Neural progenitor cell (in vitro differentiated cells): ENCODE measurements around the gene SERPINB6. TPM values are rescaled to one million over a fixed set of nuclear protein-coding genes. Genes with fewer than 3 reads are reported as not detected.
"Not testable (repeated sequence)": the region's sequence is repeated elsewhere in the genome, so short reads cannot be mapped to it uniquely, and the experiment has no call there.

ENCODE experiments used
- DNase-seq: peaks from one replicate; pipeline ENCODE4 v3.0.0-alpha.2; 2016; ENCODE audit warnings: low spot score
- H2AFZ ChIP-seq: fragments of 200-600 bp; sonication (generic); replicated peaks from 2 replicates; pipeline ENCODE4 v1.6.1; 2016; ENCODE audit warnings: antibody characterized with exemption
- H3F3A ChIP-seq: fragments of 200-600 bp; sonication (generic); 2 replicates; pipeline ENCODE4 v1.6.1; 2016; ENCODE audit warnings: antibody characterized with exemption, low read depth
- H3K27ac ChIP-seq: fragments of 200-600 bp; sonication (generic); 2 replicates; pipeline ENCODE4 v1.5.1; 2016; ENCODE audit warnings: mild to moderate bottlenecking
- H3K27me3 ChIP-seq: fragments of 200-600 bp; sonication (generic); 2 replicates; pipeline ENCODE4 v1.6.1; 2016; ENCODE audit warnings: mild to moderate bottlenecking, moderate library complexity
- H3K36me3 ChIP-seq: fragments of 200-600 bp; sonication (generic); 2 replicates; pipeline ENCODE4 v1.5.1; 2016
- H3K4me1 ChIP-seq: fragments of 200-600 bp; sonication (generic); 2 replicates; pipeline ENCODE4 v1.6.1; 2016; ENCODE audit warnings: mixed run types
- H3K4me2 ChIP-seq: fragments of 200-600 bp; sonication (generic); 2 replicates; pipeline ENCODE4 v1.6.1; 2016
- H3K4me3 ChIP-seq: fragments of 200-600 bp; sonication (generic); 2 replicates; pipeline ENCODE4 v1.5.1; 2016
- H3K79me2 ChIP-seq: fragments of 200-600 bp; sonication (generic); 2 replicates; pipeline ENCODE4 v1.6.1; 2016; ENCODE audit warnings: low read depth
- H3K9ac ChIP-seq: fragments of 200-600 bp; sonication (generic); 2 replicates; pipeline ENCODE4 v1.6.1; 2016
- H3K9me3 ChIP-seq: fragments of 200-600 bp; sonication (generic); 2 replicates; pipeline ENCODE4 v1.5.1; 2016; ENCODE audit warnings: low read depth
- H4K20me1 ChIP-seq: fragments of 200-600 bp; sonication (generic); 2 replicates; pipeline ENCODE4 v1.6.1; 2016; ENCODE audit warnings: low read depth
- H3K27ac Mint-ChIP-seq: 3 replicates; pipeline ENCODE4 v1.8.0; 2021; ENCODE audit warnings: mixed read lengths
- H3K27me3 Mint-ChIP-seq: 2 replicates; pipeline ENCODE4 v1.8.0; 2022; ENCODE audit warnings: low read depth, mild to moderate bottlenecking, inconsistent platforms, moderate library complexity, mixed read lengths; ENCODE audit not compliant: insufficient read depth
- H3K36me3 Mint-ChIP-seq: 3 replicates; pipeline ENCODE4 v1.8.0; 2021; ENCODE audit warnings: mixed read lengths
- H3K4me1 Mint-ChIP-seq: 3 replicates; pipeline ENCODE4 v1.8.0; 2021; ENCODE audit warnings: mixed read lengths
- H3K4me3 Mint-ChIP-seq: 3 replicates; pipeline ENCODE4 v1.8.0; 2021; ENCODE audit warnings: mild to moderate bottlenecking, moderate library complexity, mixed read lengths
- H3K9me3 Mint-ChIP-seq: 3 replicates; pipeline ENCODE4 v1.8.0; 2020; ENCODE audit warnings: mixed read lengths
- EZH2phosphoT487 ChIP-seq: fragments of 200-600 bp; sonication (generic); IDR thresholded peaks from 2 replicates; pipeline ENCODE4 v1.6.1; 2017; ENCODE audit warnings: antibody characterized with exemption
- total RNA-seq: library from RNA; depleted of rRNA; stranded (reverse); fragments of >200 nt; gene quantifications from 2 replicates; pipeline ENCODE4 v1.2.3, GENCODE V29; 2015; ENCODE audit warnings: low replicate concordance
- TF ChIP-seq, protein P1 (sequence below): fragments of 200-600 bp; sonication (generic); IDR thresholded peaks from 2 replicates; pipeline ENCODE4 v1.5.1; 2017; ENCODE audit warnings: antibody characterized with exemption, mild to moderate bottlenecking

The SERPINB6 gene
- total RNA-seq, 1 donor from 2014 or later: 13.3 TPM

DNA sequence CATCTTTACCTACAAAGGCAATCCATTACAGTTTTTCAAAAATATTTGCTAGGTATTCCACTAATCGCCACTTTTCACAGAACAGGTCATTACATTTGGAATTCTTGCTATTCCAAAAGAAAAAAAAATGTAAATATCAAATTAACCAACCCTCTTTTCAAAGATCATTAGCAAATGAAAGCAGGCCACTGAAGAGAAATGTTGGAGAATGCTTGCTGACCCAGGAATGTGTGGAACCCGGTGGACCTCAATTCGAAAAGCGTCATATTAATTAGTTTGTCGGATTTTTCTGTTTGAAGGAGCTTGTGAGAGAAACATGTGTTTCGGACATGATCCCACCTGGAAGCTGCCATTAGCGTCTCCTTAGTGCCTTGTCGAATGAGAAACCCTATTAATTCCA is 40.3 kb downstream of the SERPINB6 start:
- Histone ChIP-seq H3K27ac (no peak overlapping the region), H3K4me2 (no peak overlapping the region), H3K9ac (no peak overlapping the region), H3F3A (no peaks in the 10 kb centered on the region), H3K4me1 (peaks cover 3% of the 10 kb centered on the region), H4K20me1 (no peaks in the 10 kb centered on the region), H2AFZ (no peak overlapping the region), H3K9me3 (no peaks in the 10 kb centered on the region), H3K79me2 (no peaks in the 10 kb centered on the region), H3K27me3 (no peaks in the 10 kb centered on the region), H3K36me3 (no peaks in the 10 kb centered on the region), H3K4me3 (no peak overlapping the region)
- H3K36me3 Mint-ChIP-seq: peaks cover 4% of the 10 kb centered on the region
- DNase-seq: no peak
- no peak overlapping the region for H3K4me3 Mint-ChIP-seq
- H3K27me3 Mint-ChIP-seq: no peaks in the 10 kb centered on the region
- peaks cover 30% of the 10 kb centered on the region for H3K4me1 Mint-ChIP-seq
- peaks cover 4% of the 10 kb centered on the region for H3K9me3 Mint-ChIP-seq
- H3K27ac Mint-ChIP-seq: no peak overlapping the region
- no peak for TF ChIP-seq EZH2phosphoT487

DNA sequence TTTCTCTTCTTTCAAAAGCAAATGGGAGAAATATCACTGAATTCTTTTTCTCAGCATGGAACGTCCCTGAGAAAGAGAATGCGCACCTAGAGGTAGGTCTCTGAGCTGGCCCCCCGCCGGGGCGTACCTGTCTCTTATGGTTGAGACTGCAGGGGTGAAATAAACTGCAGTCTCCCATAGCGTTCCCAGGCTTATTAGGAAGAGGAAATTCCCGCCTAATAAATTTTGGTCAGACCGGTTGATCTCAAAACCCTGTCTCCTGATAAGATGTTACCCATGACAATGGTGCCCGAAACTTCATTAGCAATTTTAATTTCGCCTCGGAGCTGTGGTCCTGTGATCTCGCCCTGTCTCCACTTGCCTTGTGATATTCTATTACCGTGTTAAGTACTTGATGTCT is 43.4 kb downstream of the SERPINB6 start:
- not testable (repeated sequence) for H3K4me3 Mint-ChIP-seq, H3K9me3 ChIP-seq, H3K27me3 Mint-ChIP-seq, H4K20me1 ChIP-seq, H3K27me3 ChIP-seq, H3K9ac ChIP-seq, H3K4me2 ChIP-seq, H3K36me3 Mint-ChIP-seq, H3K36me3 ChIP-seq, DNase-seq, H3K4me3 ChIP-seq, H3K27ac ChIP-seq, H3K9me3 Mint-ChIP-seq, H3K79me2 ChIP-seq, H3K27ac Mint-ChIP-seq, H2AFZ ChIP-seq
- peaks cover 11% of the 10 kb centered on the region for H3F3A ChIP-seq
- H3K4me1 ChIP-seq: peaks cover 12% of the 10 kb centered on the region
- H3K4me1 Mint-ChIP-seq: peaks cover 35% of the 10 kb centered on the region

GRCh38 chr6:2925842-2926747 is 45.3 kb downstream of the SERPINB6 start:
- H3K9ac ChIP-seq, H3K27ac ChIP-seq, H3K27me3 ChIP-seq, H4K20me1 ChIP-seq, H3K27ac Mint-ChIP-seq, H3K4me3 Mint-ChIP-seq, H3K27me3 Mint-ChIP-seq, H3K36me3 ChIP-seq, H3K9me3 Mint-ChIP-seq, H3K36me3 Mint-ChIP-seq, H3K4me3 ChIP-seq, H3K9me3 ChIP-seq, H3K79me2 ChIP-seq: not testable (repeated sequence)
- H3K4me1 ChIP-seq: peaks cover 24% of the 10 kb centered on the region
- peaks cover 34% of the 10 kb centered on the region for H3K4me1 Mint-ChIP-seq
- peak overlapping the region; percentile 41 for H3K4me2 ChIP-seq
- peak; percentile 62 for DNase-seq
- peak overlapping the region; percentile 90 for H2AFZ ChIP-seq
- H3F3A ChIP-seq: peaks cover 20% of the 10 kb centered on the region

GRCh38 chr6:2921520-2922115 is 49.7 kb downstream of the SERPINB6 start:
- Histone ChIP-seq H3K27me3 (no peaks in the 10 kb centered on the region), H3K4me3 (no peak overlapping the region), H2AFZ (no peak overlapping the region), H3K4me2 (peak overlapping the region; percentile 20), H3K9ac (no peak overlapping the region), H4K20me1 (no peaks in the 10 kb centered on the region), H3K9me3 (no peaks in the 10 kb centered on the region), H3K27ac (no peak overlapping the region), H3K4me1 (peaks cover 29% of the 10 kb centered on the region), H3F3A (peaks cover 22% of the 10 kb centered on the region), H3K79me2 (no peaks in the 10 kb centered on the region), H3K36me3 (no peaks in the 10 kb centered on the region)
- Mint-ChIP-seq H3K27me3 (peaks cover 21% of the 10 kb centered on the region), H3K4me3 (no peak overlapping the region), H3K27ac (peak overlapping the region; percentile 35), H3K4me1 (peaks cover 35% of the 10 kb centered on the region), H3K9me3 (peaks cover 22% of the 10 kb centered on the region), H3K36me3 (peaks cover 9% of the 10 kb centered on the region)
- peak; percentile 11 for DNase-seq
- TF ChIP-seq, protein P1, sequence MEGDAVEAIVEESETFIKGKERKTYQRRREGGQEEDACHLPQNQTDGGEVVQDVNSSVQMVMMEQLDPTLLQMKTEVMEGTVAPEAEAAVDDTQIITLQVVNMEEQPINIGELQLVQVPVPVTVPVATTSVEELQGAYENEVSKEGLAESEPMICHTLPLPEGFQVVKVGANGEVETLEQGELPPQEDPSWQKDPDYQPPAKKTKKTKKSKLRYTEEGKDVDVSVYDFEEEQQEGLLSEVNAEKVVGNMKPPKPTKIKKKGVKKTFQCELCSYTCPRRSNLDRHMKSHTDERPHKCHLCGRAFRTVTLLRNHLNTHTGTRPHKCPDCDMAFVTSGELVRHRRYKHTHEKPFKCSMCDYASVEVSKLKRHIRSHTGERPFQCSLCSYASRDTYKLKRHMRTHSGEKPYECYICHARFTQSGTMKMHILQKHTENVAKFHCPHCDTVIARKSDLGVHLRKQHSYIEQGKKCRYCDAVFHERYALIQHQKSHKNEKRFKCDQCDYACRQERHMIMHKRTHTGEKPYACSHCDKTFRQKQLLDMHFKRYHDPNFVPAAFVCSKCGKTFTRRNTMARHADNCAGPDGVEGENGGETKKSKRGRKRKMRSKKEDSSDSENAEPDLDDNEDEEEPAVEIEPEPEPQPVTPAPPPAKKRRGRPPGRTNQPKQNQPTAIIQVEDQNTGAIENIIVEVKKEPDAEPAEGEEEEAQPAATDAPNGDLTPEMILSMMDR: no peak
